ENCODE results near the gene AK8. TPM values are rescaled to one million over a fixed set of nuclear protein-coding genes. Genes with fewer than 3 reads are reported as not detected.

Gene AK8
- total and polyA plus RNA-seq, 2 experiments from 2014 or later: 0.40 to 4.5 TPM

- Histone ChIP-seq H3K27ac (no peak overlapping the region), H3K4me1 (ENCODE audit: insufficient read depth) (peaks cover 4% of the 10 kb centered on the region), H3K9me2 (replicated peaks; ENCODE audit: insufficient read depth) (no peaks in the 10 kb centered on the region), H3K4me3 (no peak overlapping the region), H3K79me2 (no peaks in the 10 kb centered on the region), H4K20me1 (ENCODE audit: insufficient read depth, poor library complexity, severe bottlenecking) (no peaks in the 10 kb centered on the region), H3K9me3 (ENCODE audit: low read depth) (no peaks in the 10 kb centered on the region), H2AFZ (no peak overlapping the region), H3K36me3 (replicated peaks; ENCODE audit: insufficient read depth, low read depth) (no peaks in the 10 kb centered on the region), H3K4me2 (no peak overlapping the region), H3K27me3 (no peaks in the 10 kb centered on the region)
- no peak for TF ChIP-seq EZH2phosphoT487 (IDR thresholded peaks at IDR 0.05; ENCODE audit: low read depth, severe bottlenecking, unreplicated experiment)
- TF ChIP-seq CTCF (IDR thresholded peaks at IDR 0.05; ENCODE audit: poor library complexity): no peak
- no peak for TF ChIP-seq EZH2 (IDR thresholded peaks at IDR 0.05; ENCODE audit: borderline replicate concordance)
- 84% methylated on average over 7 of the region's 7 CpGs for WGBS (ENCODE audit: low lambda C conversion rate, missing lambda C conversion rate)
- no peak for DNase-seq (ENCODE audit: low spot score)
Measured at GRCh38 chr9:132880324-132880661, 2.2 kb upstream of the AK8 start.

GRCh38 chr9:132879457-132880323 is 1.6 kb upstream of the AK8 start:
- no peaks in the 10 kb centered on the region for H3K36me3 ChIP-seq (replicated peaks; ENCODE audit: insufficient read depth, low read depth)
- no peak for TF ChIP-seq EZH2 (IDR thresholded peaks at IDR 0.05; ENCODE audit: borderline replicate concordance)
- TF ChIP-seq EZH2phosphoT487 (IDR thresholded peaks at IDR 0.05; ENCODE audit: low read depth, severe bottlenecking, unreplicated experiment): no peak
- TF ChIP-seq CTCF (IDR thresholded peaks at IDR 0.05; ENCODE audit: poor library complexity): no peak
- peak overlapping the region; percentile 96 for H3K4me2 ChIP-seq
- no peaks in the 10 kb centered on the region for H3K79me2 ChIP-seq
- H2AFZ ChIP-seq: peak overlapping the region; percentile 100
- no peak overlapping the region for H3K4me3 ChIP-seq
- H4K20me1 ChIP-seq (ENCODE audit: insufficient read depth, poor library complexity, severe bottlenecking): no peaks in the 10 kb centered on the region
- peaks cover 4% of the 10 kb centered on the region for H3K4me1 ChIP-seq (ENCODE audit: insufficient read depth)
- WGBS (ENCODE audit: low lambda C conversion rate, missing lambda C conversion rate): 95% methylated on average over 6 of the region's 6 CpGs
- H3K27me3 ChIP-seq: no peaks in the 10 kb centered on the region
- no peak for DNase-seq (ENCODE audit: low spot score)
- no peaks in the 10 kb centered on the region for H3K9me2 ChIP-seq (replicated peaks; ENCODE audit: insufficient read depth)
- H3K27ac ChIP-seq: no peak overlapping the region
- H3K9me3 ChIP-seq (ENCODE audit: low read depth): no peaks in the 10 kb centered on the region

- Histone ChIP-seq H3K9me3 (ENCODE audit: low read depth) (no peaks in the 10 kb centered on the region), H3K4me3 (peak within 1 kb of the TSS; percentile 96), H2AFZ (peak within 1 kb of the TSS; percentile 100), H3K79me2 (no peaks in the 10 kb centered on the region), H3K27ac (peak within 1 kb of the TSS; percentile 90), H3K9me2 (replicated peaks; ENCODE audit: insufficient read depth) (no peaks in the 10 kb centered on the region), H3K4me2 (peak within 1 kb of the TSS; percentile 96), H3K36me3 (replicated peaks; ENCODE audit: insufficient read depth, low read depth) (no peaks in the 10 kb centered on the region), H3K27me3 (no peaks in the 10 kb centered on the region), H3K4me1 (ENCODE audit: insufficient read depth) (peaks cover 4% of the 10 kb centered on the region), H4K20me1 (ENCODE audit: insufficient read depth, poor library complexity, severe bottlenecking) (no peaks in the 10 kb centered on the region)
- DNase-seq (ENCODE audit: low spot score): peak; percentile 84
- 23% methylated on average over 27 of the region's 42 CpGs for WGBS (ENCODE audit: low lambda C conversion rate, missing lambda C conversion rate)
- TF ChIP-seq EZH2phosphoT487 (IDR thresholded peaks at IDR 0.05; ENCODE audit: low read depth, severe bottlenecking, unreplicated experiment): no peak
- TF ChIP-seq CTCF (IDR thresholded peaks at IDR 0.05; ENCODE audit: poor library complexity): no peak
- TF ChIP-seq EZH2 (IDR thresholded peaks at IDR 0.05; ENCODE audit: borderline replicate concordance): no peak
Measured at GRCh38 chr9:132878695-132879456, 792 bp upstream of the AK8 start, which contains the start of gene SPACA9. TSS of gene SPACA9 (plus strand) at chr9:132878898. CDS start at chr9:132883948, 5,050 bp downstream.
